ENCODE data around the gene CHD3. TPM values are rescaled to one million over a fixed set of nuclear protein-coding genes. Genes with fewer than 3 reads are reported as not detected.

Gene CHD3
- total and polyA plus RNA-seq, 2 experiments from 2014 or later, result 2.9 to 9.7 TPM

- Histone ChIP-seq H3K27ac (ENCODE audit: low read depth) (no peak overlapping the region), H3K9me2 (ENCODE audit: insufficient read depth) (no peaks in the 10 kb centered on the region), H3K36me3 (ENCODE audit: insufficient read depth) (peaks cover 5% of the 10 kb centered on the region; the same call in 1 of the 2 replicates), H3K4me3 (peak overlapping the region; percentile 94), H3K4me1 (ENCODE audit: insufficient read depth) (peaks cover 11% of the 10 kb centered on the region; the same call in 1 of the 2 replicates), H2AFZ (peak overlapping the region; percentile 73), H3K79me2 (replicated peaks; ENCODE audit: insufficient read depth) (no peaks in the 10 kb centered on the region), H4K20me1 (replicated peaks; ENCODE audit: insufficient read depth) (peaks cover 7% of the 10 kb centered on the region), H3F3A (replicated peaks; ENCODE audit: low read depth) (0 out of 2 replicates have a peak, but pooled peaks cover 8% of the 10 kb centered on the region), H3K4me2 (peak overlapping the region; percentile 99), H3K27me3 (ENCODE audit: insufficient read depth) (peaks cover 83% of the 10 kb centered on the region)
- peaks cover 2% of the 10 kb centered on the region; the same call in 1 of the 3 replicates for H3K36me3 Mint-ChIP-seq (ENCODE audit: low read depth)
- H3K4me3 Mint-ChIP-seq, result peak overlapping the region; percentile 88
- DNase-seq (ENCODE audit: low spot score), result no peak
- H3K9me3 Mint-ChIP-seq, result no peaks in the 10 kb centered on the region; the same call in 2 of the 3 replicates
- peaks cover 48% of the 10 kb centered on the region for H3K27me3 Mint-ChIP-seq (ENCODE audit: insufficient read depth, low read depth, poor library complexity)
- H3K27ac Mint-ChIP-seq, result no peak overlapping the region
- TF ChIP-seq EZH2phosphoT487 (IDR thresholded peaks at IDR 0.05; ENCODE audit: unreplicated experiment) (no peak), JUNB (IDR thresholded peaks at IDR 0.05; ENCODE audit: unreplicated experiment) (no peak), ZNF462 (CRISPR knock-in tag; IDR thresholded peaks at IDR 0.05) (no peak), REST (IDR thresholded peaks at IDR 0.05; ENCODE audit: unreplicated experiment) (no peak)
- ATAC-seq, result no peak
- peaks cover 14% of the 10 kb centered on the region for H3K4me1 Mint-ChIP-seq
Measured at GRCh38 chr17:7845359-7846062, 43.1 kb upstream of the CHD3 start.

Measured in GM23338 (cell line).